ENCODE measurements around the gene CDK5R1.
"Not testable (repeated sequence)": the region's sequence is repeated elsewhere in the genome, so short reads cannot be mapped to it uniquely, and the experiment has no call there.

Gene CDK5R1

DNA sequence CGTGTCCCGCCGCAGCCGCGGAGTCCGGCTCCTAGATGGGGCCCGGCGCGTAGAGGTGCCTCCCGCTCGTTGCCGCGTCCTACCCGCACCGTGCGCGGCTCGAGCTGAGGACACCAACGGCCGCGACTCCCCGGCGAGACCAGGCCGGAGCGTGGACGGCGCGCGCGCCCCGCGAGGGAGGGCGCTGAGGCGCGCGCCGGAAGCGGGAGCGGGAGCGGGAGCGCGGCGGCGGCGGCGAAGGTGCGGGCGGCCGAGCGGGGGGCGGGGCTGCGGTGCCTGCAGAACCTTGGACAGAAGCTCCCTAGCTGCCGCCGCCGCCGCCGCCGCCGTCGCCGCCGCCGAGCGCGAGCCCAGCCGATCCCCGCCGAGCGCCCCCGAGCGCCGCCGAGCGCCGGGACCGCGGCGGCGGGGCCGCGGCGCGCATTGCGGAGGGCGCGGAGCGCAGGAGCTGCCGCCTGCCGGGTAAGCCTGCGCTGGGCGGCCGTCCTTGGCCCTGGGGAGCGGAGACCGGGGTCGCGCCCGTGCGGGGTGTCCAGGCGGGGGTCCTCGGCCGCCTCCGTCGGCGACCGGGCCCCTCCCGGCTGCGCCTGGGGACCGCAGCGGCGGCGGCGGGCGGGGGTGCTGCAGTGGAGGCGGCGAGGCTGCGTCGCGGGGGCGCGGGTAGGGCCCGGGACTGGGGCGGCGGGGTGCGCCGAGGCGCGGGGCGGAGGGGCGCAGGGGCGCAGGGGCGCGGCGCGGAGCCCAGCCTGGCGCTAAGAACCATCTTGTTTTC lies at the start of gene CDK5R1:
TSS of gene CDK5R1 (plus strand) at position 293 of the 772 bp plus-strand sequence. CDS start 628 bp downstream, outside the sequence.
- Mint-ChIP-seq H3K36me3 (peaks cover 16% of the 10 kb centered on the region), H3K4me1 (peaks cover 54% of the 10 kb centered on the region), H3K4me3 (peak within 1 kb of the TSS; percentile 92), H3K27ac (peak within 1 kb of the TSS; percentile 77), H3K9me3 (no peaks in the 10 kb centered on the region), H3K27me3 (no peaks in the 10 kb centered on the region)
- ATAC-seq, result peak; percentile 74

DNA sequence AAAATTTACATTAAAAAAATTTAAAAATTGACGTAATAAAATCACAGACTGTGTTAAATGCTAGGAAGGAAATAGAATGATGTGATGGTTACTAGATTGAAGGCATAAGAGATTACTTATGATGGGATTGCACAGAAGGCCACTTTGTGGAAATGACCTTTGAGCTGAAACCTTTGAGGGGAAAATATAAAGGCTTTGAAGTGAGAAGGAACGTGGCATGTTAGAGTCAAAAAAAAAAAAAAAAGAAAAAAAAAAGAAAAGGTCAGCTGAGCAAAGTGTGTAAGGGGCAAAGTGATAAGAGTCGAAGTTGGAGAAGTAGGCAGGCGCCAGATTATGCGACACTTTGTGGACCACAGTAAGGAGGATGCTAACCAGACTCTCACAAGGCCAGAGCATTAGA lies 46.1 kb upstream of the CDK5R1 start:
- no peak for ATAC-seq
- Mint-ChIP-seq H3K36me3 (peaks cover 12% of the 10 kb centered on the region), H3K27ac (peak overlapping the region; percentile 9), H3K4me1 (peaks cover 20% of the 10 kb centered on the region), H3K27me3 (peaks cover 8% of the 10 kb centered on the region), H3K4me3 (no peak overlapping the region), H3K9me3 (peaks cover 3% of the 10 kb centered on the region)

DNA sequence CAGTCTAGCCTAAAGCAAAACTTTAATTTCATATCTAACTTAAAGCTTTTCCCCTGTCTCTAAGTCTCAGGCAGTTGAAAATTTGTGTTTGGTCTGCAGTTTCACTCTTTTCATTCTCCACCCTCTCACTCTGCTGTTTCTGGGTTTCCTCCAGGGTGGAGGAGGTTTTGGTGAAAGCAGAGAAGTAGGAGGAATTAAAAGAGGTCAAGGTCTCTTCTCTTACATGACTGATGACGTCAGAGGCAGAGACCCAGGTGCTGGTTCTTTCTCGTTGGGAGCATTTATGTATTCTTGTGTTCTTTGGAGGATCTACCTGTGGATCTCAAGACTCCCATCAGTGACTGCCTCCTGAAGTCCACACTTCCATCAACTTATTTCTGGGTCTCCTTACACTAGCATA lies 44.9 kb upstream of the CDK5R1 start:
- peaks cover 8% of the 10 kb centered on the region for H3K36me3 Mint-ChIP-seq
- no peaks in the 10 kb centered on the region for H3K27me3 Mint-ChIP-seq

DNA sequence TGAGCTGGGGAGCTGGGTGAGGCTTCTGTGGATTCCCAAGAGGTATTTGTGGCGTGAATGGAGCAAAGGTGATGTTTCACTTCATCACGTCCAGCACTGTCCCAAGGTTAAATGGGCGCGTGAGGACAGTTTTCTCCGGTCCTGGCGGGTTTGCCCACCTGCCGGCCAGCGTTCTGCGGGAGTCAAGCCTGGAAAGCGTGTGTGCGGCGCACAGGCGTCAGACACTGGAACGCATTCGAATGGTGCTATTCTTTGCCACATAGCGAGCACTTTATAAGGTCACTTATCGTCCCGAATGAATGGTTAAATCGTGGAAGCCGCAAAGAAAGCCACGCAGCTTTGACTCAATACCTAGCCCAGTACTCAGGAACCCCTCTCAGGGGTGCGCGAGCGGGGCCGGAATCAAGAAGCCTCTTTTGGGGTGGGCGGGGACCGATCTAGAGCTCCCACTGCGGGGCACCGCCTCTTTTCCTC lies 42.9 kb upstream of the CDK5R1 start:
- no peak for ATAC-seq
- Mint-ChIP-seq H3K27ac (peak overlapping the region; percentile 79), H3K36me3 (peaks cover 16% of the 10 kb centered on the region), H3K4me3 (peak overlapping the region; percentile 81), H3K4me1 (peaks cover 36% of the 10 kb centered on the region), H3K9me3 (no peaks in the 10 kb centered on the region), H3K27me3 (no peaks in the 10 kb centered on the region)

More for the DNA sequence above, 44.9 kb upstream of the CDK5R1 start:
- H3K9me3 Mint-ChIP-seq, result no peaks in the 10 kb centered on the region
- no peak overlapping the region for H3K27ac Mint-ChIP-seq
- H3K4me1 Mint-ChIP-seq, result peaks cover 32% of the 10 kb centered on the region
- ATAC-seq, result no peak
- no peak overlapping the region for H3K4me3 Mint-ChIP-seq

DNA sequence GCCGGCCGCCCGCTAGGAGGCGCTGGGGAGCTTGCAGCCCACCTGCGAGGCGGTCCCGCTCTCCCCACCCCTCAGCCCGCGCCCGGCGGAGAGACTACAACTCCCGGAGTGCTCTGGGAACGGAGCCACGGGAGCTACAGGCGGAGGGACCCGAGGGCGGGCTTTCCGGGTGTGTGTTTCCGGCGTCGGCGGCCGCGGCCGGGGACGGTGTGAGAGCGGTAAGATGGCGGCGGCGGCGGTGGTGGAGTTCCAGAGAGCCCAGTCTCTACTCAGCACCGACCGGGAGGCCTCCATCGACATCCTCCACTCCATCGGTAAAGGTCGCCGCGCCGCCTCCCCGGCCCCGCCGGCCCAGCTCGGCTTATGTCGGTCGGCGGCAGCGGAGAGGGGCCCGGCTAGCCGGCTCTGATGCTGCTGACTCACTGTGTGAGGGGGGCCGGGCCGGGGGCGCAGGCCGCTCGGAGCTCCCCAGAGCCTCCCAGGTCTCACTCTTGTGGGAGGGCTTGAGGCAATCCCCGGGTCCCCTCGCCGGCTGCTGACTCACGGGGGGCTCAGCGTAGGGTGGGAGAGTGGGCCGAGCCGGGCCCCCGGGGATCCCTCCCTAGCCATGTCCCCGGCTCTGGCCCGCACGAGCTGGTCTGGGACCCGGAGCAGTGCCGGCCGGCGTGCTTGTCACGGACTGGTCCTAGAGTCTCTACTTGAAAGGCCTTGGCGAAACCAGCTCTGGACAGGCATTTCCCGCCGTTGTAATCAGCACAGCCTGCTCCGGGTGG lies 42.3 kb upstream of the CDK5R1 start, which contains the start of gene PSMD11:
TSS of gene PSMD11 (plus strand) at position 210 of the 773 bp plus-strand sequence. CDS start at position 224, 14 bp downstream.
- peak within 1 kb of the TSS; percentile 81 for H3K4me3 Mint-ChIP-seq
- peak within 1 kb of the TSS; percentile 79 for H3K27ac Mint-ChIP-seq

DNA sequence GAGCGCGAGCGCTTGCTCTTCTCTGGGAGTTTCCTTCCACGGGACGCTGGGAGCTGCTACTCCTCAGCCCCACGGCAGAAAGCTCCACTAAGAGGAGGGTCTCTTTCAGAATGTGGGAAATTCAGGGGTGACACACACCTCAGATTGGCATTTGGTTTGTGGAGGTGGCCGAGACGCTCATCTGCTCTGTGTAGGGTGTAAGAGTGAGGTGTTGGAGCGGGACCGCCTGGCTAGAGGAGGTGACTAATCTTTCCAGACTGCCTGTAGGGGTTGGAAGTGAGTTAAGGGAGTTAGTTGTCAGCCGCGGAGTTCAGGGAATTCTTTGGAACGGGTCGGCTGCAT lies 41.7 kb upstream of the CDK5R1 start:
- ATAC-seq, result peak; percentile 34
- H3K36me3 Mint-ChIP-seq, result peaks cover 23% of the 10 kb centered on the region
- no peaks in the 10 kb centered on the region for H3K27me3 Mint-ChIP-seq
- H3K4me3 Mint-ChIP-seq, result peak overlapping the region; percentile 81
- peaks cover 36% of the 10 kb centered on the region for H3K4me1 Mint-ChIP-seq
- peak overlapping the region; percentile 79 for H3K27ac Mint-ChIP-seq
- H3K9me3 Mint-ChIP-seq, result no peaks in the 10 kb centered on the region

More for the DNA sequence above, 42.3 kb upstream of the CDK5R1 start, which contains the start of gene PSMD11:
- no peaks in the 10 kb centered on the region for H3K27me3 Mint-ChIP-seq
- H3K36me3 Mint-ChIP-seq, result peaks cover 19% of the 10 kb centered on the region
- peak; percentile 99 for ATAC-seq
- H3K4me1 Mint-ChIP-seq, result peaks cover 36% of the 10 kb centered on the region
- H3K9me3 Mint-ChIP-seq, result no peaks in the 10 kb centered on the region

DNA sequence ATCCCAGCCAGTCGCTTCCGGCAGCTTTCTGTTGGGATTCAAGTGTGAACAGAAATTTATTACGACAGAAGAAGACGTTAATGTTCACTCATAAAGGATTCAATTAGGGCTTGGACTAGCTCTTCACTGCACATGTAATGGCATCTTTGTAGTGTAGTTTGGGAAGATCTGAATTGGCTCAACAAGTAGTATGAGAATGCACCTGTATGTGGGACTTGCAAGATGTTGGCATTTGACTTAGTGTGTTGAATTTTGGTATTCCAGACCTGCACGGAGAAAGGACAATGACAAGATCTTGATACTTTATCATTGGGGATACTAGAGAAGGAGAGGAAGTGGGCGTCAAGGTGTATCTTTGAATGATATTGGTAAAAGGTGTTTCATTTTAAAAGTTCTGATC lies 41.3 kb upstream of the CDK5R1 start:
- peak overlapping the region; percentile 79 for H3K27ac Mint-ChIP-seq
- peaks cover 38% of the 10 kb centered on the region for H3K4me1 Mint-ChIP-seq
- peaks cover 26% of the 10 kb centered on the region for H3K36me3 Mint-ChIP-seq

DNA sequence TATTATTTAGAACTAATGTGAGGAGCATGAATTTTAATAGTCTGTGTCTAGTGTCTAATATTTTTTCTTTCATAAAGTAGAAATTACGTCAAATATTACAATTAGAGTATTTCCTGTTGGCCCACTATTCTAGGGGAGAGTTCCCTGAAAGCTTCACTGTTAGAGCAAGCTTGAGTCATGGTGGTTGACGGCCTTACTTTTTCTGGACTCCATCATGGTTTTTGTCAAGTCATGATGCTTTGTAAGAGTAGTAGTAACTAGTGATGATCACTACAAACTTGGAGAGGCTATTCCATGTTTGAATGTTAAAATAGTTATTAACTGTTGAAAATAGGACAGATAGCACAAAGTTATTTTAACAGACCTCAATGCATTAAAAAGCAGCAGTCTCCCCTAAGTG lies 40.8 kb upstream of the CDK5R1 start:
- peak overlapping the region; percentile 79 for H3K27ac Mint-ChIP-seq
- H3K9me3 Mint-ChIP-seq, result no peaks in the 10 kb centered on the region
- ATAC-seq, result no peak
- peak overlapping the region; percentile 81 for H3K4me3 Mint-ChIP-seq
- peaks cover 31% of the 10 kb centered on the region for H3K36me3 Mint-ChIP-seq
- H3K27me3 Mint-ChIP-seq, result no peaks in the 10 kb centered on the region
- H3K4me1 Mint-ChIP-seq, result peaks cover 38% of the 10 kb centered on the region

More for the DNA sequence above, 41.3 kb upstream of the CDK5R1 start:
- Mint-ChIP-seq H3K9me3 (no peaks in the 10 kb centered on the region), H3K27me3 (no peaks in the 10 kb centered on the region), H3K4me3 (peak overlapping the region; percentile 81)
- ATAC-seq, result no peak

DNA sequence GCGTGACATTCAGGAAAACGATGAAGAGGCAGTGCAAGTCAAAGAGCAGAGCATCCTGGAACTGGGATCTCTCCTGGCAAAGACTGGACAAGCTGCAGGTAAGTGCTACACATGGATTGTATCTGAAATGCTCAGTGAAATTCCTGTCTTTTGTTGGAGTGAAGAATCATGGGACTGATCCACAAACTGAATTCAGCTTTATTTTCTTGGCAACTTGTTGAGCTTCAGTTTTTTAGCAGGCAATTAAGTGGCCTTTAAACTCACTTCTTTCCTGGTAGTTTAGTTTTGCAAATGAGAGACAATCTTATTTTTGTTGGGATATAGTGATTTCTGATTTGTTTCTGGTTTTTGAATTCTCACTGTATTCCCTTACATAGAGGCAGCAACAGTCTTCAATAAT lies 39.8 kb upstream of the CDK5R1 start:
- no peak overlapping the region for H3K27ac Mint-ChIP-seq
- peaks cover 40% of the 10 kb centered on the region for H3K4me1 Mint-ChIP-seq
- H3K27me3 Mint-ChIP-seq, result no peaks in the 10 kb centered on the region
- H3K9me3 Mint-ChIP-seq, result no peaks in the 10 kb centered on the region
- H3K36me3 Mint-ChIP-seq, result peaks cover 40% of the 10 kb centered on the region
- no peak overlapping the region for H3K4me3 Mint-ChIP-seq
- no peak for ATAC-seq

DNA sequence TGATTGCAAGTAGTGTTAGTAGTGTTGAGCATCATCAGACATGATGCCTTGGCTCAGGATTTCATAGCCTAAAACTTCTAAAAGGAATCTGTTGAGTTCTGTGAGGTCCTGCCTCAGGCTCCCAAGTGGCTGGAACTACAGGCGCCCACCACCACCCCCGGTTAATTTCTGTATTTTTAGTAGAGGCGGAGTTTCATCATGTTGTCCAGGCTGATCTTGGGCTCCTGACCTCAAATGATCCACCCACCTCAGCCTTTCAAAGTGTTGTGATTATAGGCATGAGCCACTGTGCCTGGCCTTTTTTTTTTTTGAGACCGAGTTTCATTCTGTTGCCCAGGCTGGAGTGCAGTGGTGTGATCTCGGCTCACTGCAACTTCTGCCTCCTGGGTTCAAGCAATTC lies 36.8 kb upstream of the CDK5R1 start:
- ATAC-seq, result no peak
- Mint-ChIP-seq H3K4me1 (peaks cover 42% of the 10 kb centered on the region), H3K27me3 (no peaks in the 10 kb centered on the region), H3K36me3 (peaks cover 69% of the 10 kb centered on the region), H3K9me3 (no peaks in the 10 kb centered on the region), H3K4me3 (no peak overlapping the region), H3K27ac (no peak overlapping the region)

DNA sequence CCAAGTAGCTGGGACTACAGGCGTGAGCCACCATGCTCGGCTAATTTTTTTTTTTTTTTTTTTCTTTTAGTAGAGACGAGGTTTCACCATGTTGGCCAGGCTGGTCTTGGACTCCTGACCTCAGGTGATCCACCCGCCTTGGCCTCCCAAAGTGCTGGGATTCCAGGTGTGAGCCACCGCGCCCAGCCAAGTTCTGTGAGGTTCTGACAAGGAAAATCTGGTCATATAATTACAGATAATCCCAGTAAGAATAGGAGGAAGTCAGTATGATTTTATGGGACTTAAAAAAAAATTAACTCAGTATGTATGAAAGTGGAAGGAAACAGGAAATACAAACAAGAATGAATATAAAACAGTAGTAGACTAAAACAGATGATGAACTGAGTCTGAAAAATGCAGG lies 36.4 kb upstream of the CDK5R1 start:
- H3K9me3 Mint-ChIP-seq, H3K27ac Mint-ChIP-seq, H3K4me3 Mint-ChIP-seq, ATAC-seq, H3K27me3 Mint-ChIP-seq: not testable (repeated sequence)
- Mint-ChIP-seq H3K4me1 (peaks cover 38% of the 10 kb centered on the region), H3K36me3 (peaks cover 73% of the 10 kb centered on the region)

DNA sequence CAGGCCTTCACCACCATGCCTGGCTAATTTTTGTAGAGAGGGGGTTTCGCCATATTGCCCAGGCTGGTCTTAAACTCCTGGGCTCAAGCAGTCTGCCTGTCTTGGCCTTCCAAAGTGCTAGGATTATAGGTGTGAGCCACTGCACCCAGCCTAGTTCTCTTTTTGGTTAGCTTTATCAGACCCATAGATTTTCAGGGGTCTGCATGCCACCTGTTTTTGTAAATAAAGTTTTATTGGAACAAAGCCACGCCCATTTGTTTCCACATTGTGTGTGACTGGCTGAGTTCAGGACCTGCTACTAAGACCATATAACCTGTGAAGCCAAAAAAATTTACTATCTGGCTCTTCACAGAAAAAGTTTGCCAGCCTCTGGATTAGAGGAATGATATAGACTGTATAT lies 34.9 kb upstream of the CDK5R1 start:
- H3K4me3 Mint-ChIP-seq, result no peak overlapping the region
- no peaks in the 10 kb centered on the region for H3K27me3 Mint-ChIP-seq
- no peak for ATAC-seq
- H3K27ac Mint-ChIP-seq, result no peak overlapping the region
- peaks cover 23% of the 10 kb centered on the region for H3K4me1 Mint-ChIP-seq
- H3K9me3 Mint-ChIP-seq, result no peaks in the 10 kb centered on the region
- H3K36me3 Mint-ChIP-seq, result peaks cover 70% of the 10 kb centered on the region

DNA sequence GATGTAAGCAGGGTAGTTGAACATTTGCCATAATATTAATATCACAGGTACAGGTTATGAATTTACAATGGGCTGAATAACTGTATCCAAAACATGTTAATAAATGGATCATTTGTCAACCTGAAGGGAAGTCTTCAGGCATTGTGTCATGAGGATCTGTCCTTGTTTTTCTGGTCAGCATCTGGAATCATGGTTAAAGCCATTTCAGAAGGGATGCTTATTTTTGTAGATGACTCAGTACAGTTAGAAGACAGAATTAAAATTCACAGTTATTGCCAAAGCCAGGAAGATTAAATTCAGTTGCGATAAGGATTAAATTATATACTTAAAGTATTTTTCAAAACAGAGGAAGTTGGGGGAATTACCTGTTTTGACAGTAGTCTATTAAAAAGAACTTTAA lies 34.5 kb upstream of the CDK5R1 start:
- H3K4me3 Mint-ChIP-seq, result no peak overlapping the region
- H3K36me3 Mint-ChIP-seq, result peaks cover 70% of the 10 kb centered on the region
- H3K27ac Mint-ChIP-seq, result no peak overlapping the region
- ATAC-seq, result no peak
- H3K27me3 Mint-ChIP-seq, result no peaks in the 10 kb centered on the region
- H3K9me3 Mint-ChIP-seq, result no peaks in the 10 kb centered on the region
- H3K4me1 Mint-ChIP-seq, result peaks cover 19% of the 10 kb centered on the region

DNA sequence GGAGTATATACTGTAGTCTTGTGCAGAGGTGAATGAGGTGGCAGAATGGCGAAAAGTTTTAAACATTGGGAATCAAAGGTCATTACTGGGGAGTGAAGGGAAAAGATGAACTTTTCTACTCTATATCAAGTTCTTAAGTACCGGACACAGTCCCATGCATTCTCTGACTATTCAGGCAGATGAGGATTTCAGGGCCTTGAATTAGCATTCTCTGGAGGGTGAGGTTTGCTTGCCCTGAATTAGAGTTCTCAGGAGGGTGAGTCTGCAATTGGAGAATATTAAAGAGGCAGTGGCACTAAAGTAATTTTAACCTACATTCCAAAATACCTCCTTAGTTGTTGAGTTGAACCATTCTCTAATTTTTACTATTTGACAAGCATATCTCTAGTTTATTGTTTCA lies 33.4 kb upstream of the CDK5R1 start:
- H3K27ac Mint-ChIP-seq, result no peak overlapping the region
- H3K36me3 Mint-ChIP-seq, result peaks cover 76% of the 10 kb centered on the region
- ATAC-seq, result no peak

DNA sequence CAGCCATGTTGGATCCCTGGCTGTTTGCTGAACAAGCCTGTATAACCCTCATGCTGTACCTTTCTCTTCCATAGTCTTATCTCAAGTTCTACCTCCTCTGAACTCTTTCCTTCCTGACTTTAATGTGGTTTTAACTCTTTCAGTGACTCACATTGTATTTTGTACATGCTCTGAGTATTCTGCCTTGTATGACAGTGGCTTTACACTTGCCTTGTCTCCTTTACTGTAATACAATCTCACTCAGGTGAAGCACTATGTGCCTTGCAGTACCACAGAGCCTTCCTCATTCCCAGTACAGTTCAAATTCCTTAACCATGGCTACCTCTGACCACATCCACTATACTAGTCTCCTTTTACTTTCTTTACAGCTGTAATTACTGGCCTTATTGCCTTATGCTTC lies 28.4 kb upstream of the CDK5R1 start:
- ATAC-seq, result no peak
- no peak overlapping the region for H3K4me3 Mint-ChIP-seq
- H3K4me1 Mint-ChIP-seq, result peaks cover 26% of the 10 kb centered on the region
- H3K27me3 Mint-ChIP-seq, result no peaks in the 10 kb centered on the region
- no peaks in the 10 kb centered on the region for H3K9me3 Mint-ChIP-seq
- H3K27ac Mint-ChIP-seq, result no peak overlapping the region
- H3K36me3 Mint-ChIP-seq, result peaks cover 76% of the 10 kb centered on the region

More for the DNA sequence above, 33.4 kb upstream of the CDK5R1 start:
- Mint-ChIP-seq H3K4me1 (peaks cover 19% of the 10 kb centered on the region), H3K4me3 (no peak overlapping the region), H3K9me3 (no peaks in the 10 kb centered on the region), H3K27me3 (no peaks in the 10 kb centered on the region)
